ENCODE results near the gene GMPPA. TPM values are rescaled to one million over a fixed set of nuclear protein-coding genes. Genes with fewer than 3 reads are reported as not detected.

GMPPA gene
- total and polyA plus RNA-seq, 7 donors = 14.4 to 33.8 (median 20.0) TPM

DNA sequence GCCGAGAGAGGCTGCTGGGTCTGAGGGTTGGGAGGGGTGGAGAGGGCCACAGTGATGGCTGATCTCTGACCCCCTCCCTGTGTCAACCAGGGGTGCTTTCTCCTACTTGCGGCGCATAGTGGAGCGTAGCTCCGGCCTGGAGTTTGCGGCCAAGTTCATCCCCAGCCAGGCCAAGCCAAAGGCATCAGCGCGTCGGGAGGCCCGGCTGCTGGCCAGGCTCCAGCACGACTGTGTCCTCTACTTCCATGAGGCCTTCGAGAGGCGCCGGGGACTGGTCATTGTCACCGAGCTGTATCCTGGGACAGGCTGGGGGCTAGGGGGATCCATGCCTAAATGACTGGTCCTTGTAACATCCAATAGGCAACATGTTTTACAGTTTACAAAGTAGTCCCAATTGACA, 20.9 kb upstream of the GMPPA start:
- ATAC-seq (peak in 1 of 4 donors; percentile 4), DNase-seq (peak in 1 of 2 donors; percentile 57)
- TF ChIP-seq, protein P1, sequence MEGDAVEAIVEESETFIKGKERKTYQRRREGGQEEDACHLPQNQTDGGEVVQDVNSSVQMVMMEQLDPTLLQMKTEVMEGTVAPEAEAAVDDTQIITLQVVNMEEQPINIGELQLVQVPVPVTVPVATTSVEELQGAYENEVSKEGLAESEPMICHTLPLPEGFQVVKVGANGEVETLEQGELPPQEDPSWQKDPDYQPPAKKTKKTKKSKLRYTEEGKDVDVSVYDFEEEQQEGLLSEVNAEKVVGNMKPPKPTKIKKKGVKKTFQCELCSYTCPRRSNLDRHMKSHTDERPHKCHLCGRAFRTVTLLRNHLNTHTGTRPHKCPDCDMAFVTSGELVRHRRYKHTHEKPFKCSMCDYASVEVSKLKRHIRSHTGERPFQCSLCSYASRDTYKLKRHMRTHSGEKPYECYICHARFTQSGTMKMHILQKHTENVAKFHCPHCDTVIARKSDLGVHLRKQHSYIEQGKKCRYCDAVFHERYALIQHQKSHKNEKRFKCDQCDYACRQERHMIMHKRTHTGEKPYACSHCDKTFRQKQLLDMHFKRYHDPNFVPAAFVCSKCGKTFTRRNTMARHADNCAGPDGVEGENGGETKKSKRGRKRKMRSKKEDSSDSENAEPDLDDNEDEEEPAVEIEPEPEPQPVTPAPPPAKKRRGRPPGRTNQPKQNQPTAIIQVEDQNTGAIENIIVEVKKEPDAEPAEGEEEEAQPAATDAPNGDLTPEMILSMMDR (IDR thresholded peaks at IDR 0.05) = no peak
- peaks cover 0 to 90% of the 10 kb centered on the region in 2 donors for H3K36me3 ChIP-seq (ENCODE audit: insufficient read depth in 1 of 2, low read depth in 1 of 2)
- no peaks in the 10 kb centered on the region for H3K9me3 ChIP-seq
- no peaks in the 10 kb centered on the region for H3K27me3 ChIP-seq (ENCODE audit: insufficient read depth in 3 of 3, low read length in 2 of 3)
- peak overlapping the region; percentile 50 for H3K27ac ChIP-seq
- intact Hi-C loops (cut with DNase I) = loop anchor here in 1 of 2 donors (5.0 kb wide), 1 partner anchor 49 kb away; no protein-coding TSS in a partner anchor
- WGBS, 3 donors = 45 to 68% (median 46%) methylated on average over 15 of the region's 15 CpGs
- no peaks in the 10 kb centered on the region for H3K4me1 ChIP-seq
- no peak overlapping the region for H3K4me3 ChIP-seq

- H3K27me3 ChIP-seq (ENCODE audit: insufficient read depth in 3 of 3, low read length in 2 of 3) = no peaks in the 10 kb centered on the region
- no peak overlapping the region for H3K27ac ChIP-seq
- H3K36me3 ChIP-seq (ENCODE audit: insufficient read depth in 1 of 2, low read depth in 1 of 2) = peaks cover 0 to 89% of the 10 kb centered on the region in 2 donors
- no peaks in the 10 kb centered on the region for H3K9me3 ChIP-seq
- H3K4me1 ChIP-seq = no peaks in the 10 kb centered on the region
- ATAC-seq (no peak), DNase-seq (peak in 1 of 2 donors; percentile 42)
- no peak overlapping the region for H3K4me3 ChIP-seq
- intact Hi-C loops (cut with DNase I) = loop anchor here in 1 of 2 donors (5.0 kb wide), 1 partner anchor 48 kb away; no protein-coding TSS in a partner anchor
- WGBS, 3 donors = 76 to 79% (median 78%) methylated on average over 8 of the region's 8 CpGs
- TF ChIP-seq, protein P1 (IDR thresholded peaks at IDR 0.05) = no peak
These were observed 19.8 kb upstream of the GMPPA start for GRCh38 chr2:219478916-219479315.

GRCh38 chr2:219480004-219480403, 18.7 kb upstream of the GMPPA start:
- peak in 1 of 2 donors; percentile 34 for DNase-seq
- H3K36me3 ChIP-seq (ENCODE audit: insufficient read depth in 1 of 2, low read depth in 1 of 2) = peaks cover 0 to 88% of the 10 kb centered on the region in 2 donors
- H3K27me3 ChIP-seq (ENCODE audit: insufficient read depth in 3 of 3, low read length in 2 of 3) = no peaks in the 10 kb centered on the region
- no peak overlapping the region for H3K27ac ChIP-seq
- 58 to 89% (median 66%) methylated on average over 8 of the region's 8 CpGs for WGBS, 3 donors
- no peaks in the 10 kb centered on the region for H3K9me3 ChIP-seq
- no peaks in the 10 kb centered on the region for H3K4me1 ChIP-seq
- intact Hi-C loops (cut with DNase I) = no loop called here
- ATAC-seq = no peak
- TF ChIP-seq, protein P1 (IDR thresholded peaks at IDR 0.05) = no peak
- no peak overlapping the region for H3K4me3 ChIP-seq

- peak in 1 of 2 donors; percentile 52 for DNase-seq
- TF ChIP-seq, protein P1 (IDR thresholded peaks at IDR 0.05) = no peak
- Histone ChIP-seq H3K4me3 (no peak overlapping the region), H3K4me1 (peaks cover 5% of the 10 kb centered on the region), H3K9me3 (no peaks in the 10 kb centered on the region), H3K27ac (no peak overlapping the region), H3K36me3 (ENCODE audit: insufficient read depth in 1 of 2, low read depth in 1 of 2) (peaks cover 0 to 90% of the 10 kb centered on the region in 2 donors), H3K27me3 (ENCODE audit: insufficient read depth in 3 of 3, low read length in 2 of 3) (no peaks in the 10 kb centered on the region)
- 68 to 78% (median 73%) methylated on average over 17 of the region's 17 CpGs for WGBS, 3 donors
- intact Hi-C loops (cut with DNase I) = no loop called here
- no peak for ATAC-seq
These were observed 15.9 kb upstream of the GMPPA start for GRCh38 chr2:219482674-219483405.

All from psoas muscle (tissue), 8 donors.